ENCODE measurements around the gene AK3.

Gene AK3

DNA sequence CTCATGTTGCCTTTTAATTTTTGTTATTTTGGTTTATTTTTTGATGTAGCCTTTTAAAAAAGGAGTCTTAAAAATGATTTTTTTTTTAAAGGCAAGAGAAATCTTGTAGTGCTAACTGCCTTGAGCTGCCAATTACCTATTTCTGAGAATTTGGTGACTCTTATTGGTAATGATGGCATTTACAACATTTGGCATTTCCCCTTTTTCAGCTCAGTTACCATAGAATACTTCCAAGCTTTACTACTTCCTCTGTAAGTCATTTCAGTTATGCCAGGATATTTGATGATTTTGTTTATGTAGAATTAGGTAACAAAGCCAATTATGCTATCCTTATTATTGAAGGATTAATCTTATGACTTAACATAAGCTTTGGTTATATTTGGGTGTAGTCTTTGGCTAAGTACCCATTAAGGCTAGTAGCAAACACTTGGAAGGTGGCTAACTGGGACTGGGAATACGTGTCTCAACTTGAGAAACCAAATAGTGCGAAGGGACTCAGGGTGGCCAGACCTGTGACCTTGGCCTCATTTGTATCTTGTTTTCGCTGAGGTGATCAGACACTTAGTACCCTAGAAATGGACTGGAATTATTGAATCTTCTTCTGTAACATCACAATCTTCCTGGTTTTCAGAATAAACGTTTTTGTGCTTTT lies 33.9 kb downstream of the AK3 start:
- no peaks in the 10 kb centered on the region for H3K27me3 ChIP-seq (ENCODE audit: insufficient read depth, low read length, poor library complexity)
- H3K9me3 ChIP-seq (ENCODE audit: insufficient read depth, low read length, severe bottlenecking): no peaks in the 10 kb centered on the region
- H3K36me3 ChIP-seq (ENCODE audit: insufficient read depth, low read length): peaks cover 39% of the 10 kb centered on the region; the same call in 1 of the 2 replicates
- H3K4me3 ChIP-seq (ENCODE audit: low read depth in 1 of 2, low read length in 2 of 2): no peak overlapping the region
- DNase-seq: no peak
- H3K4me2 ChIP-seq (ENCODE audit: insufficient read depth, low read length): no peak overlapping the region
- no peaks in the 10 kb centered on the region for H4K20me1 ChIP-seq (ENCODE audit: insufficient read depth, low read length)
- TF ChIP-seq EZH2 (IDR thresholded peaks at IDR 0.05; ENCODE audit: borderline replicate concordance, low read depth, low read length, severe bottlenecking): no peak
- TF ChIP-seq, protein P1, sequence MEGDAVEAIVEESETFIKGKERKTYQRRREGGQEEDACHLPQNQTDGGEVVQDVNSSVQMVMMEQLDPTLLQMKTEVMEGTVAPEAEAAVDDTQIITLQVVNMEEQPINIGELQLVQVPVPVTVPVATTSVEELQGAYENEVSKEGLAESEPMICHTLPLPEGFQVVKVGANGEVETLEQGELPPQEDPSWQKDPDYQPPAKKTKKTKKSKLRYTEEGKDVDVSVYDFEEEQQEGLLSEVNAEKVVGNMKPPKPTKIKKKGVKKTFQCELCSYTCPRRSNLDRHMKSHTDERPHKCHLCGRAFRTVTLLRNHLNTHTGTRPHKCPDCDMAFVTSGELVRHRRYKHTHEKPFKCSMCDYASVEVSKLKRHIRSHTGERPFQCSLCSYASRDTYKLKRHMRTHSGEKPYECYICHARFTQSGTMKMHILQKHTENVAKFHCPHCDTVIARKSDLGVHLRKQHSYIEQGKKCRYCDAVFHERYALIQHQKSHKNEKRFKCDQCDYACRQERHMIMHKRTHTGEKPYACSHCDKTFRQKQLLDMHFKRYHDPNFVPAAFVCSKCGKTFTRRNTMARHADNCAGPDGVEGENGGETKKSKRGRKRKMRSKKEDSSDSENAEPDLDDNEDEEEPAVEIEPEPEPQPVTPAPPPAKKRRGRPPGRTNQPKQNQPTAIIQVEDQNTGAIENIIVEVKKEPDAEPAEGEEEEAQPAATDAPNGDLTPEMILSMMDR (IDR thresholded peaks at IDR 0.05; ENCODE audit: borderline replicate concordance, extremely low read depth, low read length, poor library complexity, severe bottlenecking): no peak
- H3K79me2 ChIP-seq (ENCODE audit: insufficient read depth, low read length): no peaks in the 10 kb centered on the region
- H3K27ac ChIP-seq (ENCODE audit: low read length): no peak overlapping the region
- ATAC-seq (ENCODE audit: insufficient read depth, low read depth): no peak
- no peak overlapping the region for H2AFZ ChIP-seq (ENCODE audit: low read depth, low read length)
- H3K9ac ChIP-seq (ENCODE audit: low read depth, low read length): no peak overlapping the region
- no peaks in the 10 kb centered on the region for H3K4me1 ChIP-seq (ENCODE audit: insufficient read depth, low read length)

DNA sequence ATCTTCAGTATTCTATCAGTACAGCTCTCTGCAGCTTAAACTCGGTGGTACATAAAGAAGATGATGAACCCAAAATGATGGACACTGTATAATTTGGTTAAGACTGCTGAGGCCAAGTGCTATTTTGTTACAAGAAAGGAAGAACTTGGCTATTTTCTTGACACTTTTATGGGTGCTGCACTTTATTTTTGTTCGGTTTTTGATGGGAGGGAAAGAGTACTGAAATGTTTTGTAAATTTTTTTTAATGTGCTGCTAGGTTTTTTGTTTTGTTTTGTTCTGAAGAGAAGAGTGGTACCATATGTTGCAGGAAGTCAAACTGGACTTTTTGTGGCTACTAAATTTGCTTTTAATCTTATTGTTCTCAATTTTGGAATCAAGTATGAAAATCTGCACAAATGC lies 35.0 kb downstream of the AK3 start:
- Histone ChIP-seq H3K27me3 (ENCODE audit: insufficient read depth, low read length, poor library complexity) (no peaks in the 10 kb centered on the region), H3K9ac (ENCODE audit: low read depth, low read length) (no peak overlapping the region), H4K20me1 (ENCODE audit: insufficient read depth, low read length) (no peaks in the 10 kb centered on the region), H3K36me3 (ENCODE audit: insufficient read depth, low read length) (peaks cover 46% of the 10 kb centered on the region; the same call in 1 of the 2 replicates), H3K9me3 (ENCODE audit: insufficient read depth, low read length, severe bottlenecking) (no peaks in the 10 kb centered on the region), H2AFZ (ENCODE audit: low read depth, low read length) (no peak overlapping the region), H3K4me2 (ENCODE audit: insufficient read depth, low read length) (no peak overlapping the region), H3K4me1 (ENCODE audit: insufficient read depth, low read length) (no peaks in the 10 kb centered on the region), H3K79me2 (ENCODE audit: insufficient read depth, low read length) (no peaks in the 10 kb centered on the region), H3K4me3 (ENCODE audit: low read depth in 1 of 2, low read length in 2 of 2) (no peak overlapping the region), H3K27ac (ENCODE audit: low read length) (no peak overlapping the region)
- no peak for TF ChIP-seq EZH2 (IDR thresholded peaks at IDR 0.05; ENCODE audit: borderline replicate concordance, low read depth, low read length, severe bottlenecking)
- TF ChIP-seq, protein P1 (IDR thresholded peaks at IDR 0.05; ENCODE audit: borderline replicate concordance, extremely low read depth, low read length, poor library complexity, severe bottlenecking): no peak
- ATAC-seq (ENCODE audit: insufficient read depth, low read depth): no peak
- DNase-seq: no peak

DNA sequence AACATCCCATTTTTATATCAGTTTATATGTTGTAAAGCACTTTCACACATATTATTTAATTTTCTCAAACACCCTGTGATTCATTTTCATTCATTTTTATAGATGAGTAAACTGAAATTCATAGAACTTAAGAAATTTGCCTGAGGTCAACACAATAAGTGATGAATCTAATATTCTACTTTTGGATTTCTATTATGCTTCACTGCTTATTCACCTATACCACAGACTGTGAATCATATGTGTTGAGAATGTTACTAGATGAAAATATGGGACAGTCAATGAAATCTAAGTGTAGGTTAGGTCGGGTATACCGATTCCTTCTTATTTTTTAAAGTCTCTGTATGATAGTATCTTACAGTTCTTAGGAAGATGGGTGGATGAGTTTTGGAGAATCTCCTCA lies 36.9 kb downstream of the AK3 start:
- Histone ChIP-seq H3K4me1 (ENCODE audit: insufficient read depth, low read length) (no peaks in the 10 kb centered on the region), H4K20me1 (ENCODE audit: insufficient read depth, low read length) (no peaks in the 10 kb centered on the region), H3K4me3 (ENCODE audit: low read depth in 1 of 2, low read length in 2 of 2) (no peak overlapping the region), H3K9me3 (ENCODE audit: insufficient read depth, low read length, severe bottlenecking) (no peaks in the 10 kb centered on the region), H2AFZ (ENCODE audit: low read depth, low read length) (no peak overlapping the region), H3K27me3 (ENCODE audit: insufficient read depth, low read length, poor library complexity) (no peaks in the 10 kb centered on the region), H3K9ac (ENCODE audit: low read depth, low read length) (no peak overlapping the region), H3K36me3 (ENCODE audit: insufficient read depth, low read length) (peaks cover 54% of the 10 kb centered on the region; the same call in 1 of the 2 replicates), H3K79me2 (ENCODE audit: insufficient read depth, low read length) (no peaks in the 10 kb centered on the region), H3K4me2 (ENCODE audit: insufficient read depth, low read length) (no peak overlapping the region), H3K27ac (ENCODE audit: low read length) (no peak overlapping the region)
- ATAC-seq (ENCODE audit: insufficient read depth, low read depth) (no peak), DNase-seq (no peak)
- no peak for TF ChIP-seq EZH2 (IDR thresholded peaks at IDR 0.05; ENCODE audit: borderline replicate concordance, low read depth, low read length, severe bottlenecking)
- TF ChIP-seq, protein P1 (IDR thresholded peaks at IDR 0.05; ENCODE audit: borderline replicate concordance, extremely low read depth, low read length, poor library complexity, severe bottlenecking): no peak
